K562 (cell line): ENCODE results near the gene DUSP5. TPM values are rescaled to one million over a fixed set of nuclear protein-coding genes. Genes with fewer than 3 reads are reported as not detected.
"Not testable (repeated sequence)": the region's sequence is repeated elsewhere in the genome, so short reads cannot be mapped to it uniquely, and the experiment has no call there.

Experiments used
- ATAC-seq: fragments of 200-7000 bp; cut with Tn5 transposase; 3 replicates; pipeline ENCODE4 v1.9.1; 2020; ENCODE audit warnings: moderate library complexity
- BruUV-seq: library from RNA; stranded (reverse); fragments of 400-500 nt; replicated peaks from 2 replicates; lab custom pipeline; 2021; lab: Mats Ljungman, UMichigan
- CTCF ChIA-PET: fragments of 300-600 bp; formaldehyde crosslinking; extraction: SDS; loops from one replicate; lab custom pipeline; 2021; ENCODE audit warnings: low intra/inter-chr PET ratio; lab: Yijun Ruan, JAX
- POLR2A ChIA-PET: fragments of 300-600, 350-650 bp; sonication (Branson Sonifier 250); formaldehyde crosslinking; extraction: SDS; loops from one replicate; lab custom pipeline; 2021; ENCODE audit warnings: antibody characterized with exemption, inconsistent platforms; lab: Yijun Ruan, JAX
- DNase-seq, 4 experiments: peaks; one replicate each; pipeline versions ENCODE4 v3.0.0 to v3.0.0-alpha.2; 2011 to 2018; ENCODE audit warnings: low spot score in 3 of 4, mixed read lengths in 3 of 4; ENCODE audit errors: extremely low read depth in 1 of 4
- FAIRE-seq: peaks from 2 replicates; lab custom pipeline; 2011; peaks lifted over from hg19 to GRCh38; lab: Jason Lieb, UNC
- H2AFZ ChIP-seq: 2 replicates; pipeline ENCODE4 v1.6.0; 2011; ENCODE audit warnings: low read depth, low read length, control low read depth, inconsistent platforms
- H3K27ac ChIP-seq: fragments of 200-600 bp; 3 replicates; pipeline ENCODE4 v1.8.0; 2011; ENCODE audit warnings: low read depth, mild to moderate bottlenecking, control low read depth, inconsistent platforms, low read length, moderate library complexity, mixed read lengths; ENCODE audit errors: extremely low read depth
- H3K27me3 ChIP-seq, 2 experiments: fragments of 300-600 bp in 1 of 2; 2 replicates in 1 of 2; 3 replicates in 1 of 2; pipeline versions ENCODE4 v1.6.0 to v1.8.0; 2011; ENCODE audit warnings: inconsistent platforms in 2 of 2, low read length in 2 of 2, mild to moderate bottlenecking in 1 of 2, mixed read lengths in 1 of 2, moderate library complexity in 1 of 2; ENCODE audit not compliant: control insufficient read depth in 2 of 2, insufficient read depth in 2 of 2
- H3K36me3 ChIP-seq: fragments of 300-600 bp; 3 replicates; pipeline ENCODE4 v1.8.0; 2011; ENCODE audit warnings: mild to moderate bottlenecking, low read length, inconsistent platforms; ENCODE audit not compliant: control insufficient read depth, insufficient read depth
- H3K4me1 ChIP-seq, 2 experiments: fragments of 200-600 bp in 1 of 2; replicated peaks in 1 of 2; 2 replicates in 1 of 2; 3 replicates in 1 of 2; pipeline versions ENCODE4 v1.5.1 to v1.8.0; 2011; ENCODE audit warnings: inconsistent platforms in 2 of 2, low read length in 2 of 2, mild to moderate bottlenecking in 1 of 2, mixed read lengths in 1 of 2, moderate library complexity in 1 of 2; ENCODE audit not compliant: control insufficient read depth in 2 of 2, insufficient read depth in 2 of 2
- H3K4me2 ChIP-seq: 2 replicates; pipeline ENCODE4 v1.6.1; 2011; ENCODE audit warnings: low read length, control low read depth, inconsistent platforms, mixed read lengths; ENCODE audit not compliant: insufficient read depth
- H3K4me3 ChIP-seq: fragments of 200-600 bp; sonication (generic), shearing (Covaris generic); 2 replicates; pipeline ENCODE4 v1.5.1; 2016; ENCODE audit warnings: control low read depth, inconsistent platforms
- H3K79me2 ChIP-seq: fragments of 200-600 bp; 3 replicates; pipeline ENCODE4 v1.8.0; 2011; ENCODE audit warnings: low read length, inconsistent platforms; ENCODE audit not compliant: control insufficient read depth, insufficient read depth
- H3K9ac ChIP-seq, 2 experiments: 2 replicates each; pipeline versions ENCODE4 v1.6.0 to v1.6.1; 2011; ENCODE audit warnings: low read depth in 2 of 2, low read length in 2 of 2, control low read depth in 1 of 2, inconsistent platforms in 1 of 2, mild to moderate bottlenecking in 1 of 2, mixed read lengths in 1 of 2; ENCODE audit not compliant: insufficient read depth in 1 of 2
- H3K9me1 ChIP-seq: one replicate; pipeline ENCODE4 v1.6.0; 2011; ENCODE audit warnings: inconsistent platforms, mild to moderate bottlenecking, low read length, moderate library complexity; ENCODE audit not compliant: control insufficient read depth, insufficient read depth
- H3K9me3 ChIP-seq: replicated peaks from 2 replicates; pipeline ENCODE4 v1.5.1; 2011; ENCODE audit warnings: low read depth, low read length, inconsistent platforms; ENCODE audit not compliant: control insufficient read depth, insufficient read depth
- H4K20me1 ChIP-seq: replicated peaks from 2 replicates; pipeline ENCODE4 v1.6.1; 2011; ENCODE audit warnings: low read length, inconsistent platforms, mixed read lengths; ENCODE audit not compliant: control insufficient read depth, insufficient read depth
- ARID2 ChIP-seq: fragments of 450-650 bp; IDR thresholded peaks from 2 replicates; pipeline ENCODE4 v1.6.1; 2017; ENCODE audit warnings: antibody characterized with exemption, mild to moderate bottlenecking
- CEBPB ChIP-seq: fragments of 450-650 bp; IDR thresholded peaks from 2 replicates; pipeline ENCODE4 v1.6.1; 2016; ENCODE audit warnings: missing genetic modification characterization, missing compliant biosample characterization
- HIVEP1 ChIP-seq: fragments of 250-450 bp; sonication (Bioruptor Pico); IDR thresholded peaks from 2 replicates; pipeline ENCODE4 v1.4.0; 2020; ENCODE audit warnings: mild to moderate bottlenecking
- HMBOX1 ChIP-seq: sonication (generic); IDR thresholded peaks from 2 replicates; pipeline ENCODE4 v1.6.1; 2016
- WGBS: fragments of 100-300 bp; shearing (Covaris generic); methylation state at CpG from one replicate; pipeline ENCODE4 v1.1.6; 2016; ENCODE audit warnings: low coverage, mixed read lengths; ENCODE audit not compliant: insufficient coverage; ENCODE audit errors: missing lambda C conversion rate; 5-methylcytosine and 5-hydroxymethylcytosine counted together
- in situ Hi-C: fragments of 300-500 bp; cut with MboI; formaldehyde crosslinking; loops from 4 replicates; pipeline ENCODE4 v1.15.0; 2018; ENCODE audit warnings: inconsistent platforms, mixed read lengths
- intact Hi-C: fragments of 100-400 bp; cut with micrococcal nuclease; formaldehyde crosslinking; loops from 2 replicates; pipeline ENCODE4 v1.14.2; 2022
- polyA plus RNA-seq, 8 experiments: library from polyadenylated mRNA; depleted of rRNA in 4 of 8; stranded (reverse) in 5 of 8; unstranded in 3 of 8; fragments of >200 nt; fragmentation: Nextera tagmentation in 2 of 8; fragmentation: Illumina TruSeq in 1 of 8; extraction: Ambion mirVana in 2 of 8; extraction: Trizol in 1 of 8; gene quantifications; 2 replicates each; pipeline versions ENCODE4 v1.2.1 to v1.2.3, GENCODE V29; 2011 to 2014; ENCODE audit warnings: inconsistent platforms in 1 of 8, missing spikeins in 1 of 8
- total RNA-seq, 7 experiments: library from RNA; depleted of rRNA in 6 of 7; stranded (reverse); fragments of >200 nt in 6 of 7; fragmentation: Illumina TruSeq in 2 of 7; extraction: Trizol in 2 of 7; gene quantifications; 2 replicates each; pipeline versions ENCODE4 v1.2.1 to v1.2.3, GENCODE V29; 2011 to 2021; ENCODE audit warnings: low replicate concordance in 1 of 7
- TF ChIP-seq, protein P1 (sequence below), 2 experiments: fragments of 450-650 bp in 1 of 2; sonication (generic) in 1 of 2; formaldehyde crosslinking in 1 of 2; IDR thresholded peaks; 2 replicates each; pipeline versions ENCODE4 v1.7.1 to v1.9.0; 2016 to 2022; ENCODE audit warnings: inconsistent platforms in 1 of 2, mild to moderate bottlenecking in 1 of 2, missing genetic modification reagents in 1 of 2

DUSP5 gene
- total and polyA plus RNA-seq, 9 of the 15 experiments (the other 6 are each of a cell fraction or from before 2014, with no cell fraction given): 0.49 to 3.4 (median 2.0) TPM

- FAIRE-seq, CTCF ChIA-PET, H3K36me3 ChIP-seq, H3K27ac ChIP-seq, H3K9me3 ChIP-seq, intact Hi-C loops, H3K27me3 ChIP-seq, BruUV-seq, H3K4me1 ChIP-seq, H3K9me1 ChIP-seq, H3K9ac ChIP-seq, H4K20me1 ChIP-seq, H2AFZ ChIP-seq, DNase-seq, ATAC-seq, H3K4me2 ChIP-seq, POLR2A ChIA-PET, H3K4me3 ChIP-seq, H3K79me2 ChIP-seq: not testable (repeated sequence)
- WGBS: no CpG with 5 or more reads among the region's 4 CpGs
- peak; percentile 47; the same call in 1 of the 2 replicates for TF ChIP-seq CEBPB
- in situ Hi-C loops: loop anchor here (25.0 kb wide), 1 partner anchor 395 kb away; no protein-coding TSS in a partner anchor
These were observed 34.9 kb downstream of the DUSP5 start for GRCh38 chr10:110532628-110533027.

- ATAC-seq: no peak
- Histone ChIP-seq H3K79me2 (no peaks in the 10 kb centered on the region), H3K9ac (no peak overlapping the region), H3K27me3 (no peaks in the 10 kb centered on the region), H3K4me3 (no peak overlapping the region), H4K20me1 (no peaks in the 10 kb centered on the region), H3K9me1 (no peaks in the 10 kb centered on the region), H3K4me2 (no peak overlapping the region), H2AFZ (no peak overlapping the region), H3K4me1 (peaks cover 4 to 6% of the 10 kb centered on the region in 2 experiments; a peak in 4 of 5 replicates), H3K27ac (no peak overlapping the region), H3K36me3 (no peaks in the 10 kb centered on the region), H3K9me3 (no peaks in the 10 kb centered on the region)
- no TSS peak for BruUV-seq
- peak in 2 of 4 experiments; percentile 14 to 30 for DNase-seq
- intact Hi-C loops (no loop called here), in situ Hi-C loops (loop anchor here (25.0 kb wide), 1 partner anchor 396 kb away; no protein-coding TSS in a partner anchor)
- WGBS: 2% methylated on average over 3 of the region's 3 CpGs
- no peak for FAIRE-seq
- POLR2A ChIA-PET: no interaction called here
- CTCF ChIA-PET: no interaction called here
- TF ChIP-seq HIVEP1 (CRISPR knock-in tag) (no peak), ARID2 (no peak), HMBOX1 (peak; percentile 44; the same call in 1 of the 2 replicates)
- TF ChIP-seq, protein P1, sequence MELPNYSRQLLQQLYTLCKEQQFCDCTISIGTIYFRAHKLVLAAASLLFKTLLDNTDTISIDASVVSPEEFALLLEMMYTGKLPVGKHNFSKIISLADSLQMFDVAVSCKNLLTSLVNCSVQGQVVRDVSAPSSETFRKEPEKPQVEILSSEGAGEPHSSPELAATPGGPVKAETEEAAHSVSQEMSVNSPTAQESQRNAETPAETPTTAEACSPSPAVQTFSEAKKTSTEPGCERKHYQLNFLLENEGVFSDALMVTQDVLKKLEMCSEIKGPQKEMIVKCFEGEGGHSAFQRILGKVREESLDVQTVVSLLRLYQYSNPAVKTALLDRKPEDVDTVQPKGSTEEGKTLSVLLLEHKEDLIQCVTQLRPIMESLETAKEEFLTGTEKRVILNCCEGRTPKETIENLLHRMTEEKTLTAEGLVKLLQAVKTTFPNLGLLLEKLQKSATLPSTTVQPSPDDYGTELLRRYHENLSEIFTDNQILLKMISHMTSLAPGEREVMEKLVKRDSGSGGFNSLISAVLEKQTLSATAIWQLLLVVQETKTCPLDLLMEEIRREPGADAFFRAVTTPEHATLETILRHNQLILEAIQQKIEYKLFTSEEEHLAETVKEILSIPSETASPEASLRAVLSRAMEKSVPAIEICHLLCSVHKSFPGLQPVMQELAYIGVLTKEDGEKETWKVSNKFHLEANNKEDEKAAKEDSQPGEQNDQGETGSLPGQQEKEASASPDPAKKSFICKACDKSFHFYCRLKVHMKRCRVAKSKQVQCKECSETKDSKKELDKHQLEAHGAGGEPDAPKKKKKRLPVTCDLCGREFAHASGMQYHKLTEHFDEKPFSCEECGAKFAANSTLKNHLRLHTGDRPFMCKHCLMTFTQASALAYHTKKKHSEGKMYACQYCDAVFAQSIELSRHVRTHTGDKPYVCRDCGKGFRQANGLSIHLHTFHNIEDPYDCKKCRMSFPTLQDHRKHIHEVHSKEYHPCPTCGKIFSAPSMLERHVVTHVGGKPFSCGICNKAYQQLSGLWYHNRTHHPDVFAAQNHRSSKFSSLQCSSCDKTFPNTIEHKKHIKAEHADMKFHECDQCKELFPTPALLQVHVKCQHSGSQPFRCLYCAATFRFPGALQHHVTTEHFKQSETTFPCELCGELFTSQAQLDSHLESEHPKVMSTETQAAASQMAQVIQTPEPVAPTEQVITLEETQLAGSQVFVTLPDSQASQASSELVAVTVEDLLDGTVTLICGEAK (IDR thresholded peaks at IDR 0.05): peak; percentile 92
- TF ChIP-seq, protein P1 (CRISPR knock-in tag; IDR thresholded peaks at IDR 0.05): peak; percentile 80
These were observed 35.4 kb downstream of the DUSP5 start for GRCh38 chr10:110533149-110533548.
